ENCODE results near the gene GPD2.
"Not testable (repeated sequence)": the region's sequence is repeated elsewhere in the genome, so short reads cannot be mapped to it uniquely, and the experiment has no call there.

GPD2 gene

DNA sequence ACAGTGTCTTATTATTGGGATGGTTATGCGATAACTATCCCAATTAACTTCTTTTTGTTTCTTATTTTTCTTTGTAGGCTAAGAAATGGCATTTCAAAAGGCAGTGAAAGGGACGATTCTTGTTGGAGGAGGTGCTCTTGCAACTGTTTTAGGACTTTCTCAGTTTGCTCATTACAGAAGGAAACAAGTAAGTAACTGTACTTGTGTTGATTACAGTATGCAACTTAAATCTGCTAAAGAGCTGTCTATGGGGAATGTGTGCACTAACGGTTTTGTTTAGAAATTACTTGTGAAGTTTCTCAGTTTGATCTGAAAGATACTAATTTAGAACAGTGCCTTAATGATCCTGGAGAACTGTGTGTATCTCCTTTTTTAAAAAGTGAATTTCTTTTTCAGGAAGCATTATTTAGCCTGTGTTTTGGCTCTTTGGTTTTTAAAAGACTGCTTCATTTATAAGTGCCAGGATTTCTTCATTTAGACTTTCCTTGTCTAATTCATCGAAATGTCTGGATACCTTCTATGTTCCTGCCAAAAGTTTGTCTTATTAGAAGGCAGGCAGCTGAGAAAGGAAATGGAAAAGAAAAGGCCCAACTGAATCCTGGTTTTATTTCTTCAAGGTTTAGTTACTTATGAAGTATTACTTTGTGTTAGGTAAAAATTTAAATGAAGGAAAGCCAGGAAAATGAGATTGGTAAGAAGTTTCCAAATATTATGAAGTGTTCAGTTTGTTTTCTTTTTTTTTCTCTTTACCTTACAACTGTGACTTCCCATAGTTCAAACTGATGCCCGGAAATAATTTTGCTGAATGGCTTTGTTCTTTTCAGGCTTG is 40.1 kb downstream of the GPD2 start:
- no peak for DNase-seq

DNA sequence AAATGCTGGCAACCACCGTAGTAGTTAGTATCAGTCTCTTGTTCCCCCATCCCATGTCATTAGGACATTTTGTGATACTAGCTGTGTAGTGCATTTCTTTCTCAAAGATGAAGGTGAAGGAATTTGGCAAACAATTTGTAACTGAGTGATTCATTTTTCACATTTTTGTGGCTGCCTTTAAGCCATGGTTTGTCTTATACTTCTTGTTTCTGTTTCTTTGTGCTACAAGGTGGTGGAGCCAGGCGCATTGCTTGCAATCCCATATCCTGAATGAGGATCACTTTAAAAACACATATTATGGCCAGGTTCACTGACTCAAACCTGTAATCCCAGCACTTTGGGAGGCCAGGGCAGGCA is 40.6 kb downstream of the GPD2 start:
- DNase-seq: no peak

DNA sequence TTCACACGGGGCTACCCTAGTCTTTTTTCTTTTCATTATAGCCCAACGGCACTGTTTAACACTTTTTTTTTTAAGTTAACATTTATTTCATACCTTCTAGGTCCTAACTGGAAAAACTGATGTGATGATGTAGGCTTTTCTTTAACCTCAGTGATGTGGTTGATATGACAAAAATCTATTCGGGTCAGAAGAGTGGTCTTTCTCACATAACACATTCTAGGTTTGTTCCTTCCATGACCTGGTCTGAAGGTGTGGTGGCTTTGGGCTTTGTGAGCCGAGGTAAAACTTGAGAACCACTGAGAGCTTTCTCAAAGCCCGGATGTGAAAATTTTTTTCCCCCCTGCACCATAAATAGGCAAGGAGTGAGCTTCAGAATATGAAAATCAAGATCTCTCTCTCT is 44.2 kb downstream of the GPD2 start:
- DNase-seq: no peak

DNA sequence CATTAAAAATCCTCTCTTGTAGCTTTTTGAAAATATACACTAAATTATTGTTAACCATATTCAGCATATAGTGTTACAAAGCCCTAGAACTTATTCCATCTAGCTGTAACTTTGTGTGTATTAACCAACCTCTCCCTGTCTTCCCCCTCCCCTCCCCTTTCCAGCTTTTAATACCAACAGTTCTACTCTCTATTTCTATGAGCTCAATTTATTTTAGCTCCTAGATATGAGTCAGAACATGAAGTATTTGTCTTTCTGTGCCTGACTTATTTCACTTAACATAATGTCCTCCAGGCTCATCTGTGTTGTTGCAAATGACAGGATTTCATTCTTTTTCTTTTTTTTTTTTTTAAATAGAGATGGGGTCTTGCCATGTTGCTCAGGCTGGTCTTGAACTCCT is 45.1 kb downstream of the GPD2 start:
- no peak for DNase-seq

DNA sequence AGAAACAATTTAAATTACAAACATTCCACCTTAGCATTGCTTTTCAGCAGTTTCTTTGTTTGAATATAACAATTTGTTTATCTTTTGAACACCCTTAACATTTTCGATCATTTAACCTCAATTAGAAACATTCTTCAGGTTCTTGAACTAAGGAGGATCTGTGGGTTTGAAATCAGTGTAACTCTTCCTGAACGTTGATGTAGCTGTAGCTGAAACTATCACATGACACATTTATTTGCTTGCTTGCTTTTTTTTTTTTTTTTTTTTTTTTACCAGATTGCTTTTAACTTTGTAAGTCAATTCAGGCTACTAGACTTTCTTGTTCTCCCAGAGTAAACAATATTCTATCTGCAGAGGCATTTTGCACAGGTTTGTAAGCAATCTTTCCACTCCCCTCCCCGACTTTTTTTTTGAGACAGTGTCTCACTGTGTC is 47.6 kb downstream of the GPD2 start:
- no peak for DNase-seq

DNA sequence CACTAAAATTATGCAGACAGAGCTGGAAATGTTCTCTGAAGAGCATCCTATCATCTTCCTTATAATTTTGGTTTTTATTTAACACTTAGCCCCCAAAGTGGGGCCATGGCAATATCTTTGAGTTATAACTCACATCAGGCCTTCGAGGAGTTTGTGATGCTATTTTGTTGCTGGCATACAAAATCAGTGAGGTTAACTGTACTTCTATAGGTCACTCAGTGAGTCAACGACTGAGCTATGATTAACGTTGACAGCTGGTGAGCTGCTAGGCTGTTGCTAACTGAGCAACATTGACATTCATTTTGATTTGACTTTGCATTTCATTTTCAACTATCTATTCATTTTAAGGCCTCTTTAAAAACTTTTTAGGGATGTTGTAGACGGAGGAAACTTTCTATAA is 50.0 kb downstream of the GPD2 start:
- DNase-seq: no peak

DNA sequence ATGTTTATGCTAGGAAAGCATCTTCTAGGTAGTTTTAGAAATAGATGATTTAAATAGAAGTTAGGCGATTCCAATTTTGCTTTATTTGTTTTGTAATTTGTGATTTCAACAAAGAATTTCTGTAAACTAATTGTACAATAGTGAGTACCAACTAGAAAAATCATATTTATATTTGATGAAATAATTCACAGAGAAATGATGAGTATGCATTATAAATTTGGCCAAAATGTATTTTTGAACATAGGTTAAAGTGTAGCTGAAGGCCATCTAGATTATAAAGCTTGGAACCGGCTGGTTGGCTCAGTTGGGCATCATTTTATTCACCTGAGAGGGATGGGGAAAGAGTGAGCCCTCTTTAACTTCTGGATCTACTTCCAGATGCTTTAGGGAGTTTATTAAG is 50.4 kb downstream of the GPD2 start:
- DNase-seq: no peak

DNA sequence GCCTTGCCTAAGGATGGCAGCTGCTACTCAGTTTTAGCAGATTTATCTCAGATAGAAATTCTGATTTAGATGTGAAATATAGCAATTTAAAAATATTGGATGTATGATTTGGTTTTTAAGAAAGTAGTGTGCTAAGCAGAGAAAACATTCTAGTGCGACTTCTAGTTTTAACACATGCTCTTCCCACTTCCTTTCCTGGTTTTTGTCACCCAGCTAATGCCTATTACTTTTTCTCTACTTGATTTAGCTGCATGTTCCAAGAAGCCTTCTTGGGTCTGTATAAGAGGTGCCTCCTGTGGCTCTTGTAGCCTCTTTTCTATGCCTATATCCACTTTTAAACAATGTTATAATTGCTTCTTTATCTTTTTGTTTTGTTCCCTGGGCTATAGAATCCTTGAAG is 53.0 kb downstream of the GPD2 start:
- DNase-seq: no peak

DNA sequence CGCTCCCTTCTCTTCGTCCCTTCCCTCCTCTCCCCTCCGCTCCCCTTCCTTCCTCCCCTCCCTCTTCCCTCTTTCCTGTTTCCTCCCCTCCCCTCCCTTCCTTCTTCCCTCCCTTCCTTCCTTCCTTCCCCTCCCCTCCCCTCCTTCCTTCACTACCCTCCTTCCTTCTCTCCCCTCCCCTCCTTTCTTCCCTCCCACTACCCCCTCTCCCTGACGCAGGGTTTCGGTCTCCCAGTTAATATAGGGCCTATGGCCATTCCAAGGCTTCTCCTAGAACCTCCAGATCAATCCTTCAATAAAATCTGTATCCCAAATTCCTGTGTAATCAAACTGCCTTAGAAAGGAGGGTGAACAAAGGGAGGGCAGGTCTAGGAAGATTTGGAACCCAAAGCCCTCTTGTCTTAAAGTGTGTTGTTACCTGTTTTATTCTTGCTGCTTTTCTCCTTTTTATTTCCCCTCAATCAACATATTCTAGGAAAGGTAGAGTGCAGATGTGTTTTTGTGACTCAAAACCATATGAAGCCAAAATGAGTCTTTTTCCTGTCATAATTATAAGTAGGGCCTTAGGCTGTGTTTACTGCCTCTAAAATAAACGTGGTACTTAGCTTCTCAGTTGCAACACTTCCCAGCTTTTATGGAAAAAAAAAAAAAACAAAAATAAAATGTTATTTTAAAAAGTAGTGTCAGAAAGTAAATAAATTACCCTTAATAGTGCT is 53.7 kb downstream of the GPD2 start:
- no peak for DNase-seq

DNA sequence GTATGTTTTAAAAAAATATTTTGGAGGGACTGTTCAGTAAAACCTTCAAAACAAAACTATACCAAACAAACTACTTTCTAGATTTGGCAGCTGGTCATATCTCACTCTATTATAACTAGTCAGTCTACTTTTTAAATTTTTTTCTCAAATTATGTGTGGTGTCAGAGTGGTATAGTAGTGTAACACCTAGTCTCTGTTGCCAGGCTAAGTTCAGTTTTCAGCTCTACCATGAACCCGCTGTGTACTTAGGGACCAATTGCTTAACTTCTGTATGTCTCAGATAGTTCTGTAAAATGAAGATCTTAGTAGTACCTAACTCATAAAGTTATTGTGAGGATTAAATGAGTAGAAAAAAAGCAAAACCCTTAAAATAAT is 54.3 kb downstream of the GPD2 start:
- no peak for DNase-seq

DNA sequence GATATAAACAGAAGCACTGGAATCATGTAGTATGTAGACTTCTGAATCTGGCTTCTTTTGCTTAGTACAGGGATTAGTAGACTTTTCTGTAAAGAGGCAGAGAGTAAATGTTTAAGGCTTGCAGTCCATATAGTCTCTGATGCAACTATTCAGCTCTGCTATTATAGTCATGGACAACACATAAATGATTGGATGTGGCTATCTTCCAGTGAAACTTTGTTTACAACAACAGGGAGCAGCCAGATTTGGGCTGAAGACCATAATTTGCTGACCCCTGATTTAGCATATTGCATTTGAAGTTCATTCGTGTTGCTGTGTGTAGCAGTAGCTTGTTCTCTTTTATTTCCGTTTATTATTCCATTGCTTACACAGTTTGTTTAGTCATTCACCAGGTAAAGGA is 55.0 kb downstream of the GPD2 start:
- DNase-seq: no peak

DNA sequence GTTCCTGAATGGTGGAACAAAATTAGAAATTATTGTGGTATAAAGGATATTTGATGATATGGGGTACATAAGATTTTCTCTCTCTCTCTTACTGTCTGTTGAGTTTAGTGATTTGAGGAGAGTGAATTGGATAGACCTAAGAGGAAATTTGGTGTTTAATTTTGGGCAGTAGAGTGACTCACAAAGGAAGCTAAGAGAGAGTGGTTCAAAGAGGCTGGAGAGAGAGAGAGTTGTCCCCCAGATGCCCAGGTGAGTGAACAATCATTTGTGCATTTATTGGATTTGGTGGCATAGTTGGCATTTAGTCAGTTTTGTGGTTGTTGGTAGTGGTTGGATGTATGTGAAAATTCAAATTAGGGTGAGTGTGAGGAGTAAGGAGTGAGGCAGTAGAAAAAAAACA is 56.8 kb downstream of the GPD2 start:
- DNase-seq: no peak

DNA sequence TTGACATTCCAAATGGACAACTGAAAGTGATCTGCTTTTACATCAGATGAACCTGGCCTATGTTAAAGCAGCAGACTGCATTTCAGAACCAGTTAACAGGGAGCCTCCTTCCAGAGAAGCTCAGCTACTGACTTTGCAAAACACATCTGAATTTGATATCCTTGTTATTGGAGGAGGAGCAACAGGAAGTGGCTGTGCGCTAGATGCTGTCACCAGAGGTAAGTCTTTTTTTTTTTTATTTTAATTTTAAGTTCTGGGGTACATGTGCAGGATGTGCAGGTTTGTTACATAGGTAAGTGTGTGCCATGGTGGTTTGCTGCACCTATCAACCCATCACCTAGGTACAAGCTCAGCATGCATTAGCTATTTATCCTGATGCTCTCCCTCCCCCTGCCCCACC is 59.8 kb downstream of the GPD2 start:
- not testable (repeated sequence) for DNase-seq

DNA sequence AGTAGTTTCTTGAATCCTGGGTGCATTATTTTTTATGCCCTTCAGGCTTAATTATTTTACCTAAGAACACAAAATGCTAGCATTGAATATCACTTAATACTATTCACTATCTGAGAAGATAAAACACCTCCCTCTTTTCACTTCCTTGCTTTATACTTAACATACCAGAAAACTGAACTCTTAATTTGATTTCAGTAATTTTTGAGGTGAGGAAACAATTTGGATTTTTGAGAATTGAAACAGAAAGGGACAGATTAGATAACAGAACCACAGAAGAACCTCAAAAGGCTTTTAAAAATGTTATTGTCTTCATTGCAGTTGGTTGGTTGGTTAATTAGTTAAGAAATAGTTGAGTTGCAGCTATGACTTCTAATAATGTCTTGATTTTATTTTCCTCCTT is 69.5 kb downstream of the GPD2 start:
- no peak for DNase-seq

DNA sequence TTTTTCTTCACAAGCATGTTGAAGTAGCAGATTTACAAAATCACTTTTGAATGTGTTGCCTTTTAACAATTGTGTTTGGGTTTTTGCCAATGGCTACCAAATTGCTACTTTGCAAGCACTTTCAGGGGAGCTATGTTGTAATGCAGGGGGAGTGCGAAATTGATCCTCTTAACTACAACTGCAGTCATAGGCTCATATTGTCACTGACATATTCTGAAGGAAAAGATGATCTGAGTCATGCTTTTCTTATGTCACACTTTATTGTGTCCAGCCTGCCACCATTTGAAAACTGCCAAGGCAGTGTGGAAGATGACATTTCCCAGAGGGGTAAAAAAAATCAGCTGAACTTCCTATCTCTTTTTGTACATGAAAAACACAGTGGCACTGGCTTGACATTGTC is 74.9 kb downstream of the GPD2 start:
- no peak for DNase-seq

DNA sequence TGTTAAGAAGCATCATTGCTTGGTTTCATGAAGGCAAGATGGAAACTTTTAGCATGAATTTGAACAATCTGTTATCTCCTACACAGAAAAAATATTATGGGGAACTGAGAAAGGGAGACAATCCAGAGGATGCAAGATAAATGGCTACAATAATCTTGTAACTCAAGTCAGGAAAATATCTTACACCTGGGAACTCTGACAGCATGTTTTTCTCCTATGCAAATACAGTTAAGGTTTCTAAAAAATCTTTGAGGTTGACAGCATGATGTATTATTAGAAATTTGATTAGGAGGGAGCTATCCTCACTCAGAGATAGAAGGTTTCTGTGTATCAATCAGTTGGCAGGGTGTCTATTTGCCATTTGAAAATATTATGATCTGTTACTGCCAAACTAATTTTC is 75.6 kb downstream of the GPD2 start:
- DNase-seq: no peak

DNA sequence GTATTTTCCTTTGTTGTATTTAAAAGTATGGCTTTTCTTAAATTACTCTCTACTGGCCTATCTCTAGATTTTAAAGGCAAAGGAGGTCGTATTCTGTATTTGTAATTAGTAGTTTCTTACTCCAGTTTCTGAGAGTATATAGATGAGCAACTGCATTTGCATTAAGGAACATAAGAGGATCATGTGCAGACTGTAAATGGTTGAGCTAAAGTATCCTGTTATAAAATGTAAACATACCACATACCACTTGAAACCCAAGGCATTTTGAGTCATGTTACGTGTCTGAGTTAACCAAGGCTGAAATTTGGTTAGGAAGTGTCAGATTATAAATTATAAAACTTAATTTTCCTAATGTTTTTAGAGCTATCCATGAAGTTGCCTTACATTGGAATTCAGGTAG is 76.3 kb downstream of the GPD2 start:
- no peak for DNase-seq

DNA sequence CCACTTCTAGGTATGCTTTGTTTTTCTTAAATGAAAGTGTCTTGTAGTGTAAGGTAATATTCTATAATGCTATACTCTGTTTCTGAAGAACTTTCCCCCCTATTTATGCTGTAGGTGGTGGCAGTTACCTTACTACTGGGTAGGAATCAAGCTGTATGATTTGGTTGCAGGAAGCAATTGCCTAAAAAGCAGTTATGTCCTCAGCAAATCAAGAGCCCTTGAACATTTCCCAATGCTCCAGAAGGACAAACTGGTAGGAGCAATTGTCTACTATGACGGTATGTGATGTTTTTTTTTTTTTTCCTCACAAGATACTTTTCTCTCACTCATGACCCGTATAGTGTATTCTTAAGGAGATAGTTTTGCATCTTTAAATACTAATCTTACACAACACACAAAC is 77.0 kb downstream of the GPD2 start:
- no peak for DNase-seq

DNA sequence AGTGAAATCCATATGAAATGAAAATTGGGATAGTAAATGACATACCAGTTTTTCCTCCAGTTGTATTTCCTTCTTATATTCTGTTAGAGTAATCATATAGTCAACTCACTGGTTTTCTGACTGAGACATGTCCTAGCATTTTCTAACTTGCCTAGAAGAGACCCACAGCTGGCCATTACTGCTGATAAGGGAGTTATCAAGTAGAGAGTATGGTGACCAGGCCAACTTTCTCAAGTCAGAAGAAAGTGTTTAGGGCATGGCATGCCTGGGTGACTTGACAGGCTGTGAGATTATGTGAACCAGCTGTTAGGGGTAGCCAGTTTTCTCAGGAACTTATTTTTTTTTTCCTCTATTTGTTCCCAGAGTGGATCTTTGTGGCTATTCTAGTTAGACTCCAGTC is 81.2 kb downstream of the GPD2 start:
- no peak for DNase-seq

DNA sequence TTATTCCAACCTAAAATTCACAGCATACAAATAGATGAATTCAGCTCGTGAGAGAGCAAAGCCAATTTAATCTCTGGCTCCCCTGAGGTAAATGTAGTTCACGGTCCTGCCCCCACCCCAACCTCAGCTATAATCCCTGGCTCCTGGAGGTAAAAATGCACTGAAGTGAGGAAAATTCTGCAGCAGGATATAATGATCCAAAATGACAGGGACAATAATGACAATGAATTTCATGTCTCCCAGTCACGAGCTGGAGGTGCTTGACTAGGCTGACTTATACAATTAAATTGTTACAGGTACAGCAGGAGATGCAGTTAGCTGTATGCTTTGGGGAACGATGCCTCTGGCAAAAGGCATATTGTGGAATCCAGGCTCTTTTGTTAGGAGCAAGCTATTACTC is 82.0 kb downstream of the GPD2 start:
- DNase-seq: no peak

DNA sequence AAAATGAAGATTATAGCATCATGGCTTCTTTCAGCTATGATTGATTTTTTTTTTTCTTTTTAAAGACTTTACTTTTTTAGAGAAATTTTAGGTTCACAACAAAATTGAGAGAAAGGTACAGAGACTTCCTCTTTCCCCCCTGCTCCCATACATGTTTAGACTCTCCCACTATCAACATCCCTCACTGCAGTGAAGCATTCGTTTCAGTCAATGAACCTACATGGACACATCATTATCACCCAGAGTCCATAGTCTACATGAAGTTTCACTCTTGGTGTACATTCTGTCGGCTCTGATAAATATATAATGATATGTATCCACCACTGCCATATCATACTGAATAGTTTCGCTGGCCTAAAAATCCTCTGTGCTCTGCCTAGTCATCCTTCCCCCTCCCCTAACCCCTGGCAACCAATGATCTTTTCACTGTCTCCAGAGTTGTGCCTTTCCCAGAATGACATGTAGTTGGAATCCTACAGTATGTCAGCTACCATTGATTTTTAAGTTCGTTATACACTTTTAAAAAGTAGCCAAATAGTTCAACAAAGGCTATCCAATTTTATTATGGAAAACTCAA is 86.8 kb downstream of the GPD2 start:
- DNase-seq: no peak

DNA sequence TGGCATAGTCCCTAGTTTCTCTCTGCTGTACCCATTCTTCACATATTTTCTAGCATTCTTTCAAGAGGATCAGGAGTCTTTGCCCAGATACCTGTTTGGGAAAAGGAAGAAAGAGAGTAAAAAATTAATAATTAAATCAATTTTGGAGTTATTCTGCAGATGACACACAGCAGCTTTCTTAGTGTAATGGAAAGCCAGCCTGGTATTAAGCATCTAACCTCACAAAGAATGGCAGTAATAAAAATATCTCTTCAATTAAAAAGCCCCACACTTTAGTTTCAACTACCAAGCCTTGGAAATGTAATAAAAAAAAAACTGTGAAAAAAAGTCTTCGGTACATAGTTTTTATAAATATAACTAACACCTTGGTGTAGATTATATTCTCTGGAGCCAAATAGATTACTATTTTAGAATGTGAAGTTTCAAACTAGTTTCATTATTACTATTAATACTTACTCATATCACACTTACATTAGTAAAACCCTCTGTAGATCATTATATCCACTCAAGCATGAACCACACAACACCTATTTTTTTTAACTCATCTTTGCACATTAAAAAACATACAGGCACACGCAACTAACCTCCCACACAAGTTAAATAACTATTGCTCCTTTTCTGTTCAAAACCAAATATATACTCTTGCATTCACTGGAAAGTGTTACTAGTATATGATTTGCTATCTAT is 90.9 kb downstream of the GPD2 start:
- DNase-seq: no peak

DNA sequence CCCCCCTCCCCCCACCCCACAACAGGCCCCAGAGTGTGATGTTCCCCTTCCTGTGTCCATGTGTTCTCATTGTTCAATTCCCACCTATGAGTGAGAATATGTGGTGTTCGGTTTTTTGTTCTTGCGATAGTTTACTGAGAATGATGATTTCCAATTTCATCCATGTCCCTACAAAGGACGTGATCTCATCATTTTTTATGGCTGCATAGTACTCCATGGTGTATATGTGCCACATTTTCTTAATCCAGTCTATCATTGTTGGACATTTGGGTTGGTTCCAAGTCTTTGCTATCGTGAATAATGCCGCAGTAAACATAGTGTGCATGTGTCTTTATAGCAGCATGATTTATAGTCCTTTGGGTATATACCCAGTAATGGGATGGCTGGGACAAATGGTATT is 92.4 kb downstream of the GPD2 start:
- DNase-seq: not testable (repeated sequence)

DNA sequence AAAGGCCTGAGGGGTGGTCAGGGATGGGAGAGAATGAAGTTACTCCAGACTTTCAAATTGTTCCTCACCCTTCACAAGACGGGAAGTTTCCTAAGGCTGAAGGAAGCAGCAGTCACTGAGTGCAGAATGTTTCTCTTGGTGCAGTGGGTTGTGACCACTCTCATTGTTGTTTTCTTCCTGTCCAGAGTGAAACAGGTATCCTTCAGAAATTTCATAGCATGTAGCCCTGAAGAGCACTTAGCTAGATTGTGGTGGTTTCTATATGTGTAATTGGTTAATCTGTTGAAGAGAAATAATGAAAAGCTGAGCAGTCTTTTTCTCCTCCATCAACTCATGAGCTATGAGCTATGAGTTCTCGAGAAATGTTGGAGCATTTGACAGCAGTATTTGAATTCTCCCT is 96.8 kb downstream of the GPD2 start:
- DNase-seq: no peak
